HG03432 (cell line): ENCODE data around the gene PVALB.

Experiments used
- ATAC-seq: cut with Tn5 transposase; IDR thresholded peaks from one replicate; pipeline ENCODE4 v1.9.1; 2021; ENCODE audit warnings: mild to moderate bottlenecking, moderate library complexity; ENCODE audit not compliant: unreplicated experiment

The PVALB gene

DNA sequence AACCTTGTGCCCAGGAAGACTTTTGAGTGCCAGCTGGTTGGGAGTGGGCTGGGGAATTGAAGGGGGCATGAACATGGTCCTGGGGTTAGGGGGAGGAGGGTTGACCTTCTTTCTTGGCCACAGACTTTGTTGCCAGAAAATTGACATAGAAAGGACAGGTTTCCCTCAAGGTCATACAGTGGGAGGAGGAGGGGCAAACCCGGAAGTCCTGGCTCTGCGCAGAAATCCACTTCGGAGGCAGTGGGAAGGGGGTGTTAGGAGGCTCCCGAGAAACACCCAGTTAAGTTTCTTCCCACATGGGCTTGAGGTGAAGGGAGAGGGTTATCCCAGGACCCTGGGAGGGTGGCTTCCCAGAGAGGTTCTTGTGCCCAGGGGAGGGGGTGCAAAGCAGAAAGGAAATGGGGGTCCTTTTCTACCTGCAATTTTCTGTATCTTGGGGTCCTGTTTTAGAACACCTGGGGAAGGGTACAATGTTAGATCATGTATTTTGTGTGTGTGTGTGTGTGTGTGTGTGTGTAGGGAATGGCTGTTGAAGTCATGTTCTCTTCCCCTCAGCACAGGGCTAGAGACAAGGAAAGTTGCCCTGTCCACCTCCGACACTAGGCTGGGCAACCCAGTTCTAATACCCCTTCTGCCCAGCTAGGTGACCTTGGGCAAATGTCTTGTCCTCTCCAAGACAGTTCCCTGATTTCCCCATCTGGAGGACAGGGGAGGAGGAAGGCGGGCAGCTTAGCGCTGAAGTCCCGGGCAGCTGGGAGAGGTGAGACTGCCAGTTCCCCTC is 1.1 kb downstream of the PVALB start:
- ATAC-seq, result no peak

DNA sequence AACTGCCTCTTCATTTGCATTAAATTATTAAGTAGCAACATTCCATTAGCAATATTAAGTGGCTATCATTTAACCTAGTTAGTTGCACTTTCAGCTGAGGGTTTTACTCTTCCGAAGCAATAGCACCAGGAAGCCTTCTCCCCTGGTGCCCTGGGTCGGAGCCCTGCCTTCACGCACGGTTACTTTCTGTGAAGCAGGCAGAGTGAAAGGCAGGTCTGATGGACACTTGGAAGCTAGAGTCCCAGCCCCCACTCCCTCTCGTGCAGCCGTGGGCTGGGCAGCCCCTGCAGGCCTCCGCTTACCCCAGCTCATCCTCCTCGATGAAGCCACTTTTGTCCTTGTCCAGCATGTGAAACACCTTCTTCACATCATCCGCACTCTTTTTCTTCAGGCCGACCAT is 2.0 kb downstream of the PVALB start:
- ATAC-seq, result no peak

DNA sequence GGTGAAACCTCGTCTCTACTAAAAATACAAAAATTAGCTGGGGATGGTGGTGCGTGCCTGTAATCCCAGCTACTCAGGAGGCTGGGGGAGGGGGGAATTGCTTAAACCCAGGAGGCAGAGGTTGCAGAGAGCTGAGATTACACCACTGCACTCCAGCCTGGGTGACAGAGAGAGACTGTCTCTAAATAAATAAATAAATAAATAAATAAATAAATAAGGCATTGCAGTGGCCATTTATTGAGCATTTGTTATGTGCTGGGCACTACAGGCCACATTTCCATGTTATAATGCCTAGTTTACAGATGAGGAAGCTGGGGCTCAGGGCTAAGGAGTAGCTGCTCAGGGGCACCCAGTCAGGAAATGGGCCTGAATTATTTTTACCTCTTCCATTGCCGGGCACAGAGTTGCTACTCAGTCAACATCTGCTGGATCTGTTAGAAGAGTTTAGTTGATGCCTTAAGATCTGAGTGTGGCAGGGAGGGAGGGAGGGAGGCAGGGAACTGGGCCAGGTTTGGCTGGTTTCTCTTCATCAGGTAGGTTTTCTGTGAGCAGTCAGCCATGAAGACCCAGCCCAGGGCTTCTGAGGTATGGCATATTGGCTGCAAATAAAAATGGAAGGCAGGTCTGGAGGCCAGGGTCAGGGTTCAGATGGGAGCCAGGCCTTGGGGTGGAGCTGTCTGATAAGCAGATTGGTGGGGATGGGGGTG is 5.6 kb downstream of the PVALB start:
- ATAC-seq, result no peak

DNA sequence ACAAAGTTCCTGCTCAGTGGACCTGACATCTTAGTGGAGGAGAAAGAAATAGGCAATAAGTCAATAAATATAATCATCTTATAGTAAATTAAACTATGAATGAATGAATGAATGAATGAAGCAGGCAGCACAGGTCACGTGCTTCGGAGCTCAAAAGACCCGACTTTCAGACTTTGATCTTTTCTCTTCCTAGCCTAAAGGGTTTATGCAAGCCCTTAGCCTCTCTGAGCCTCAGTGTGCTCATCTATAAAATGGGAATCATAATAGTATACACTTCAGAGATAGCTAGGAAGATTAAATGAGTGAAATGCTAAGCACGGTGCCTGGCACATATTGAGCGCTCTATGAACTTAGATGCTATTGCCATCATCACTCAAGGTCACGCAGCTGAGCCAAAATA is 7.5 kb downstream of the PVALB start:
- no peak for ATAC-seq

DNA sequence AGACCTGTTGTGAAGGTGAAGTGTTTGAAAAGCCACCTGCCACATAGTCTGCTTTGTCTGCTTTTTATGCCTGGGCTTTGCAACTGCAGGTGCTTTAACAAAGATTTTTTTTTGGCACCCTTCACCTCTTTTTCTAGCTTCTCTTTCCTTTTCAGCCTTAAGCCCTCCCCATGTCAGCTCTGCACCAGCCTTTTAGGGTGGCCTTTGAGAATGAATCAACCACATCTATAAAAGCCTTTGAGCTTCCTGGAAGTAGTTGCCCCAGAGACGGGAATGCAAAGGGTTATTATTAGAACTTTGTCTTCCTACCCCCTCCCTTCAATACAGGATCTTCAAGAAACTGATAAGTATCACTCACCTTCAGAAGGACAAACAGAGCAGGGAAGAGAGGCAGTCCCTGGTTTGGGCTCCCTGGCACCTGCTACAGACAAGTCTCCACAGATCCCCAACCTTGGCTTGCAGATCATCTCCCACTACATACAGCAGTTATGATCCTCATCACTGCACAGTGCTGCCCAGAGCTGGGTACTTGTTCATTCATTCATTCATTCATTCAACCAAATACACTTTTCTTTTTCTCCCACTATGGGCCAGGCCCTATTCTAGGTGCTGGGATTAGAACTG is 8.0 kb downstream of the PVALB start:
- ATAC-seq, result no peak

DNA sequence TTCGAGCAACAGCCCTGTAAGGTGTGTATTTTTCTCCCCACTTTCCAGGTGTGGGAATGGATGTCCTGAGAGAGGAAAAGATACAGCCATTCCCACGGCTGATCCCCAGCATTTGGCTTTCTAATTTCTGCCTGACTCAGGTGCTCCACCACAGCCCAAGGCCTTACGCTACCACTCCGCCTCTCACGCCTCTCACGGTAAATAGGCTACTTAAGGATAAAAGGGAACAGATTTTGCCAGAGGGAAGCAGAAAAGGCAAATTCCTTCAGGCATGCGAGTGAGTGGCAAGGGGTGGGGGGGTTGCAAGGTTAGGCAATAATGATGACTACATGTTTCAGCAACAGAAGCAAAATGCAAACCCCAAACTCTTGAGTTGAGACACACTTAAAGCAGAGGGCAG is 9.2 kb downstream of the PVALB start:
- ATAC-seq, result no peak

DNA sequence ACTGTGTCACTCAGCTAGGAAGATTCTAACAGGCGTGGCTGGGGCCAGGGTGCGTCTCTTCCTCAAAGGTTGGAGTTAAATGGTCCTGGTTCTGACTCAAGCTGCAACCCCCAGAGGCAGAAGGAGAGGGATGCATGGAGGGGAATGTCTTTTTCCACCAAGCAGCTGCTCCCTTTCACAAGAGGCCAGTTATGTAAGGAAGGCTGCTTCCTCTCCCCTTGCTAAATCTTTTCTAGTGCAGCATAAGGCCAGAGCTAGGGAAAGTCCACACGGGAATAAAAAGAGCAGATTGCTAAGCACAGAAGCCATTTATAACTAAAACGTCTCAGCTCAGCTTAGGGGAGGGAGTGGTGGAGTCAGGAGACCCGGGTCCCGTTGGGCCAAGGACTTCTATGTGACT is 10.0 kb downstream of the PVALB start:
- no peak for ATAC-seq

DNA sequence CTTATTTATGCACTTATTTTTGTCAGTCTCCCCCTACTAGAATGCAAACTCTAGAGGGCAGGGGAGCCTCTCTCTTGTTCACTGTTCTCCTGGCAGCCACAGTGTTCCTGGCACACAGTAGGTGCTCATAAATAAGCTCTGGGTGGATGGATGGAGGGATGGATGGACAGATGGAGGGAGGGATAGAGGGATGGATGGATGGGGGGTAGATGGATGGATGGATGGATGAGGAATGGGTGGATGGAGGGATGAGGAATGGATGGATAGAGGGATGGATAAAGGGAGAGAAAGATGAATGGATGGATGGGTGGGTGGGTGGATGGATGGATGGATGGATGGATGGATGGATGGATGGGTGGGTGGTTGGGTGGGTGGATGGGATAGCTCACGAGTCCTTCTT is 13.5 kb downstream of the PVALB start:
- no peak for ATAC-seq

DNA sequence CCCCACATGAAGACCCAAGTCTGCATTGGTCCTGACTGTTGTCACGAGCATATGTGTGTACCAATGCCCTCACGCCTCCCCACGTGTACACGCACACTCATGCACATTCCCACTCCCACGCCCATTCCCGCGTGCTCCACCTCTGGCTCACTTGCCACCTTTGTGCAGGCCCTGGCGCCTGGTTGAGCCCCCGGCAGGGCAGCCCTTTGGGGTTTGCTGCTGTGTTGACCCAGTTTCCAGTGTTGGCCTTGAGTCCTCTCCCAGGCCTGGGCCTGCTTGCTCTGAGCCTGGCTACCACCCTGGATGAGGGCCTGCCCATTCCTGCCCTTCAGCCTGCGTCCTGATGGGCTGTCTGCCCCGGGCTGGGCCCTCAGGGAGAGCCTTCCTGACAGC is 18.2 kb downstream of the PVALB start:
- no peak for ATAC-seq

DNA sequence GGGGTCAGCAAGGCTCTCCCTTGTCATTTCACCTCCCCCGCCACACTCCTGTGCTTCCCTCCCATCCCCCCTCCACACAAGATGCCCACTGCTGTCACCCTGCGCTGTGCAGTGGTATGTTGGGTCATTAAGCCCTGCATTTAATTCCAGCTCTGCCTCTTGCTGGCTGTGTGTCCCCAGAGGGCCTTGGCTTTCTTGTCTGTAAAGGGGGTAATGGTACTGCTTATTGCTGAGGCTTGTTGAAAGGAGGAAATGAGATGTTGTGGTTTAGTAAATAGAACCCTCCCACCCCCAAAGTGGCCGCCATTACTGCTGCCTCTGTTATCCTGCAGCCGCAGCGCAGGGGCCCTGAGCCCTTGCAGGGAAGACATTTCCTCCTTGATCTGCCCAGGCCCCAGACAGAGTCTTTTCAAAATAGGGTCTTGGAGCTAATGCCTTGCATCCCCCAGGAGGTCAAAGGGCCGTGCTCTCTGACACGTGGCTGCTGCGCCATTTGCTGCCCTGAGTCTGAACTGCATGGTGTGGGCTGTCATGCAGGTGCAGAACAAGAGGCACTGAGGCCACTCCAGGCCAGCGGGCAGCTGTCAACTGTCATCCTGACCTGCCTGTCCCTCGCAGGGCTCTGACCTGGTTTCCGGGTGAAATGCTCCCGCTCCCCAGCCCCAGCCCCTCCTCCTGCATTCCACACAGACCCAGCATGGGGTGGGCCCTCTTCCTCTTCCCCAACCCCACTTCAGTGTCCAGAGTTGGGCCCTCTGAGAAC is 18.7 kb downstream of the PVALB start:
- no peak for ATAC-seq

DNA sequence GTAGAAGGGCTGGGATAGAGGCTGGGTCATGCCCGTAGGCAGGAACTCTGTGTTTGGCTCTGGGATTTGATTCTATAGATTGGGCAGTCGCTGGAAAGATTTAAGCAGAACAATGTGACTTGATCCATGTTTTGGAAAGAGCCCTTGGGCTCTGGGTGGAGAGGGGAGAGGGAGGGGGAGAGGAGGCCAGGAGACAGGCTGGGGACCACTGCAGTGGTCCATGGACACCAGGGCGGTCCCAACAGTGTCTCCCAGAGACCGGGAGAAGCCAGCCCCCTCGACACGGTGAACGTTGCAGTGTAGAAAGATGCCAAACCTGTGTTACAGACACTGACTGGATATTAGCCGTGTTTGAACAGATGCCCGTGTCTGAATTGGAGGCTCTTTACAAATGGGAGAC is 19.5 kb downstream of the PVALB start:
- no peak for ATAC-seq

DNA sequence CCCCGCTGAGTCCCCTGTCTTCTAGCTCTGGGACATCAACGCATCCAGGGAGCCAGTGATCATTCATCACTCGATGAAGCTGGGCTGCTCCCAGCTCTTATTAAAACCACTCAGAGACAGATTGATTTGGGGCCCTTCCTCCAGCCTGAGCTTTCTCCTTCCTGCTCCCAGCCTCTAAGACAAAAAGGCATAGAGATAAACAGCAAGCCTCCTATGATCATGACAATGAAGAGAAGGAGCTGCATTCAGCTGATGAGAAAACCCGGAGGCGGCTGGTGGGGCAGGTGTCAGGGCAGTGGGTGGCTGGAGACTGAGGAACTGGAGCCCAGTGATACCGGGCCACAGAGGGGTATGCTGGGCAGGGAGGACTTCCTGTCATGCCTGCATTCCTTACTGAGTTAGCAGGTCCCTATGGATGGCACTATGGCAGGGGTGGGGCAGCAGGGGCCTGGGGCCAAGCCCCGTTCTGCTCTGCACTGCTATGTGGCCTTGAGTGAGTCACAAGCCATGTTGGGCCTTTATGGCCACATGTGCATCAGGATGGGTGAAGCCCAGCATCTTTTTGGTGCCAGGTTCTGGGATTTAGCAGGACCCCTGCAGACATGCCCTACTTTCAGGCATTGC is 20.2 kb downstream of the PVALB start:
- no peak for ATAC-seq

DNA sequence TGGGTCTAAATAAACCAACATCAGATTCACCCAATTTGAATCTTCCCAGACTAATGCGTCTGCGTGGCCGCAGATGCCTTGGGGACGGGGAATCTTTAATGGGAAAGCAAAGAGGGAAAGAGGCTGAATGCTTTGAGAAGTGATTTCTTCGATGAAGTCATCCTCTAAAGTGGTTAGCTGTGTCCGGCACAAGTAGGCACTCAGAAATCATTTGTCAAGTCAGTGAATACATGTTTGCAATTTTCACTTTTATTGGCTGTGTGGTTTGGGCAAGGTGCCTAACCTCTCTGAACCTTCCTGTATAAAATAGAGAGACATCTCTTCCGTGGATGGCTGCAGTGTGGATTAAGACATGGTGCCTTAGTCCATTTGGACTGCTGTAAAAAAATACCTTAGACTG is 21.2 kb downstream of the PVALB start:
- no peak for ATAC-seq

DNA sequence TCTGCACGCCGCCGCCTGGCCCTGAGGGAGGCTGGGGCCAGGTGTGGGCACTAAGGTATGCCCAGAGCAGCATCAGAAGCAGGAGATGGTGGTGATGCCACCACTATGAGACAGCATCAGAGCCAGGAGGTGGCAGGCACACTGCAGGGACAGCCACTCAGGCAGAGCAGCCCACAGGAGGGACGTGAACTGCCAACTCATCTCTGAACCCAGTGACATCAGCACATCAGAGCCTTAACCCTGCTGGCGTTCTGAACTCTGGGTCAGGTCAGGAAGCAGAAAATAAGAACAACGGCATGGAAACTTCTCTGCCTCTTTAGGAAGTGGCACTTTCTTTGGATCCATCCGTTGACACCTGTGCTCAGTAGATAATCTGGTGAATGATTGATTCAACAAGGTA is 26.2 kb downstream of the PVALB start:
- ATAC-seq, result peak; percentile 51

DNA sequence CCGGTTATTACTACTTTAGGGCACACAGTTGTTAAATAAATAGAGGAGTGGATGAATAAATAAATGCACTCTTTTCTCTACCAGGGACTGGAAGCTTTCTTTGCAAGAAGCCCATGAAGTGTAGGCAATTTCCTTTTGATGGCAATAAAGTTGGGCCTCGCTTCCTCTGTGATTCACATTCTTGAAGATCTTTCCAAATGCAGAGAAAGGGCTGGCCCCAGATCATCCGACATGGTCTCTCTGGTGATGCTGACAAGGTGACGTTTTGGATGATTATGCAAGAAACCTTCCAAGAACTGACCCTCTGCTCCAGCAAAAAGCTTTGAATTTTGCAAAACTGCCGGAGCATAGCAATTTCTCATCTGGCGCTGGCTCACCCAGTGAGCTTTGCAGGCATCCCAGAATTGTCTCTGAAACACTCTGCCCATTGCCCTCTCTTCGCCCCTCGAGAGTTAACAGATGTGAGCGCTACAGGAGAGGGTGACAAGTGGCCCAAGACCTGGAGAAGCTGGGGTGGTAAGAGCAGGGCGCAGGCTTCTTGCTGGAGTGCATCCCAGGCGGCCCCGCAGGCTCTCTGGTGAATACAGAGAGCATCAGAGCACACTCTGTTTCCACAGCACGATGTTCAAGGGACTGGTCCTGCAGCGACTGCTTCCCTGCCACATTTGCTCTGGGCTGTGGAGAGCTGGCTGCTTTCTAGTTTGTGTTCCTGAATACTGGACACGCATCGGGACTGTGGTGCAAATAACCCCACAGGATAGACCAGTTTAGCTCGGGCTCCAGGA is 29.4 kb downstream of the PVALB start:
- no peak for ATAC-seq

DNA sequence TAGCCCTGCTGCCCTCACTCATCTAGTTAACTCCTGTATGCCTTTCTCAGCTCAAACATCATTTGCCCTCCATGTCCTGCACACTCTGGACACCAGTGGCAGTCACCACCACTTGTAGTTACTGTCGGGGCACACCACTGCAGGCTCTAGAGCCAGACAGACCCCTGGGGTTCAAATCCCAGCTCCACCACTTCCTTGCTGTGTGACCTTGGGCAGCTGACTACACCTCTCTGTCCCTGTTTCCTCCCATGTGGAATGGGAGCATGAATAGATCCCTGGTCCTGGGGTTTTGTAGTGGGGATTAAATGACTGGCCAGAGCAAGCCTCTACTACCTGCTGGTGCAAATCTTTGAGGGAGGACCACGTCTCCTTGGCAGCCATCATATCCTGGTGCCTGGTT is 33.1 kb downstream of the PVALB start:
- ATAC-seq, result no peak

DNA sequence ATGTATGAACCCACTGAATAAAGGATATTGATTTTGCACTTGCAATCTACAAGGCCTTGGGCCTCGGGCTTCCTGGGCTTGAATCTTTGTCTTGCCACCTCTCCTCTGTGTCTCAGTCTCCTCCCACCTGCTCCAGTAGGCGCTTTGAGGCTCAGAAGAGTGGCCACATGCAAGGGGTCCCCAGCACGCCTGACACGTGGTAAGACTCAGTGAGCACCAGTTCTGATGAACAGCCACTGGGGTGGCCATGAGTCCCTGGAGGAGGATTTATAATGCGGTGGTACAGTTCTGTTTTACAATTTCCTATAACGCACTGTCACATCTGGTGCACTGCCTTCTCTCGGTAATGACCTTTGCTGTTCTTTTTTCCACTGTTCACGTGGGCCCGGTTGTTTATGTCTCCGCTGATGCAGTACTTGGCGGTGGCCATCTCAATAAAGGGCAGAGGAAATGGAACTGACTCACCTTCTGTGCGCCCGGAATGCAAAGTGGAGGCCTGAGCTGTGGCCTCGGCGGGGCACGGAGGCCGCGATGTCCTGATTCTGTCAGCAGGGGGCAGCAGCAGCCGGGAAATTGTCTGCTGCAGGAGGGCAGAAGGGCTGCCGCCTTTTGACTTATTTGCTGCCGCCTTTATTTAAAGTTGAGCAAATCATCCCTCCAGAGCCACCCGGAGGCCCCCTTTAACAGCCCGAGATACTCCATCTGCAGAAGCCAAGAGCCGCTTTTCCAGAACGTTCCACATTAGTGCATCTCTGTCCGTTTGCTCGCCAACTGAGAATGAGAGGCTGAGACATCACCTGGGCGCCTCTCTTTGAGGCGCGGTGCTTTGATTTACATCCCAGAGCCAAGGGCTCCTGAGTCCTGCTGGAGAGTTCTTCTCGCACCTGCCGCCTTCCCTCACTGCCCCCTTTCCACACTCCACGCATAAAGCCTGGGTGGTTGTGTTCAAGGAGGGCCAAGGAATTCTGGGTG is 34.9 kb downstream of the PVALB start:
- ATAC-seq, result peak; percentile 74

DNA sequence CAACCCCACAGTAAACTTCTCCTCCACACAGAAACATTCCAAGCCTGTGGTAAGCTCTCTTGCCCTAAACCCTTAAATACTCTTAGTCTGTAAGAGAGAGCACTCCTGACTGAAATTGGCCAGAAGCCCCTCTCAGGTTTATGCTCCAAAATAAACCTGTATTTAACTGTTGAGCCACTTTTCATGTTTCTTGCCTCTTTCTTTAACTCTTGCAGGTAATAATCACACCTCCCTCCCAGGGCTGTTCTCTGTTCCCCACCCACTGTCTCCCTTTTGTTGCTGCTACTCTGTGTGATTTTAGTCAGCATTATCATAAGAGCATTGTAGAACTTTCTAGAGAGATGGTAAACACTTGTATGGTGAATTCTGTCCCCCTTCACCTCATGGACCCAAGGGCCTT is 38.8 kb downstream of the PVALB start:
- ATAC-seq, result no peak

DNA sequence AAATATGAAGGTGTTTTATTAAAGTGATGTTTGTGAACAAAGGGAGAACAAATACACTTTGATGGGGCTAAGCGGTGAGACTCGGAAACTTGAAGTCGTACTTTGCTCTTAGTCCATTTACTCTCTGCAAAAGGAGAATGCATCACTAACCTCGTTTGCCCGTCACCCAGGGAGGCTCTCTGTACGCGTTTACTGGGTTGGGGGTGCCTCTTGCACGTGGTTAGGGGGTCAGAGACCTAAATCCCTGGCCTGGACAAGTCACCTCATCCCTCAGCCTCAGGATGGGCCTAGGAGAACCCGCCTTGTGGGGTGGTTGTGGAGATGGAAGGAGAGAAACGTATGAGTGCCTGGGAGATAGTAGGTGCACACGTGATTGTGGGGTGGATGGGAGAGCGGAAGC is 40.1 kb downstream of the PVALB start:
- ATAC-seq, result no peak
